BLaER1 (cell line): ENCODE data around the gene KLHL12.
"Not testable (repeated sequence)": the region's sequence is repeated elsewhere in the genome, so short reads cannot be mapped to it uniquely, and the experiment has no call there.

Experiments
- H3K27ac ChIP-seq: shearing (Covaris generic); formaldehyde crosslinking; 2 replicates; pipeline ENCODE4 v1.8.1; 2022
- H3K27me3 ChIP-seq: shearing (Covaris generic); formaldehyde crosslinking; 2 replicates; pipeline ENCODE4 v1.8.1; 2022
- H3K36me3 ChIP-seq: shearing (Covaris generic); formaldehyde crosslinking; 2 replicates; pipeline ENCODE4 v1.8.1; 2022
- H3K4me1 ChIP-seq: shearing (Covaris generic); formaldehyde crosslinking; 2 replicates; pipeline ENCODE4 v1.8.1; 2022
- H3K4me2 ChIP-seq: shearing (Covaris generic); formaldehyde crosslinking; 2 replicates; pipeline ENCODE4 v1.8.1; 2022
- H3K4me3 ChIP-seq: shearing (Covaris generic); formaldehyde crosslinking; 2 replicates; pipeline ENCODE4 v1.8.1; 2022
- H3K9ac ChIP-seq: shearing (Covaris generic); formaldehyde crosslinking; 2 replicates; pipeline ENCODE4 v1.8.1; 2022
- H3K9me3 ChIP-seq: shearing (Covaris generic); formaldehyde crosslinking; 2 replicates; pipeline ENCODE4 v1.8.1; 2022
- H4K20me1 ChIP-seq: shearing (Covaris generic); formaldehyde crosslinking; 2 replicates; pipeline ENCODE4 v1.8.1; 2022
- Cebpa-rat ChIP-seq: shearing (Covaris generic); IDR thresholded peaks from 2 replicates; pipeline ENCODE4 v1.8.1; 2022

KLHL12 gene

GRCh38 chr1:202952099-202952498 lies 25.1 kb upstream of the KLHL12 start:
- Histone ChIP-seq H3K9ac (no peak overlapping the region), H3K27ac (no peak overlapping the region)

DNA sequence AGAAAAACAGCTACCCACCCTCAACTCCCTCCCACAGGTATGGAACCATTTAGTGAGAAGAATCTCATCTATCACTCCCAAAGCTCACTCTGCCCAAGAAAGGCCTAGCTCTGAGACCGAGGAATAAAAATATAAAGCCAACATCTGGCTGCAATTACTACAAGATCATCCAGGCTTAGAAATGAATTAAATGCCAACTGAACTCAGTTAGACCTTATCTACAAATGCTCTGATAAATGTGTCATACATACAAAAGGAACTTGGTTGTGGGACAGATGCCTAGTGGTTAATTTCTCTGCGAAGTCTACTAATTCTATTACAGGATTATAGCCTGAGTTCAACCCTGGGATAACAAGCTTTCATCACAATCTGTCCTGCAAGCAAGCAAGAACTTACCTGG lies 24.4 kb upstream of the KLHL12 start:
- peaks cover 81% of the 10 kb centered on the region for H4K20me1 ChIP-seq
- H3K27ac ChIP-seq, result no peak overlapping the region
- peaks cover 22% of the 10 kb centered on the region for H3K4me1 ChIP-seq
- H3K9me3 ChIP-seq, result no peaks in the 10 kb centered on the region
- H3K4me3 ChIP-seq, result no peak overlapping the region
- no peak for TF ChIP-seq Cebpa-rat
- H3K36me3 ChIP-seq, result peaks cover 89% of the 10 kb centered on the region
- H3K27me3 ChIP-seq, result no peaks in the 10 kb centered on the region
- H3K4me2 ChIP-seq, result no peak overlapping the region
- H3K9ac ChIP-seq, result no peak overlapping the region

More at GRCh38 chr1:202952099-202952498, 25.1 kb upstream of the KLHL12 start:
- Histone ChIP-seq H3K9me3 (no peaks in the 10 kb centered on the region), H3K4me1 (peaks cover 28% of the 10 kb centered on the region), H4K20me1 (peaks cover 84% of the 10 kb centered on the region), H3K27me3 (no peaks in the 10 kb centered on the region), H3K4me2 (no peak overlapping the region), H3K36me3 (peaks cover 83% of the 10 kb centered on the region), H3K4me3 (no peak overlapping the region)
- no peak for TF ChIP-seq Cebpa-rat

GRCh38 chr1:202945483-202945882 lies 18.4 kb upstream of the KLHL12 start:
- H3K4me2 ChIP-seq, result no peak overlapping the region
- H3K4me3 ChIP-seq, result no peak overlapping the region
- TF ChIP-seq Cebpa-rat, result no peak
- peaks cover 25% of the 10 kb centered on the region; the same call in 1 of the 2 replicates for H4K20me1 ChIP-seq
- no peaks in the 10 kb centered on the region for H3K4me1 ChIP-seq
- H3K27ac ChIP-seq, result no peak overlapping the region
- H3K27me3 ChIP-seq, result no peaks in the 10 kb centered on the region
- H3K36me3 ChIP-seq, result peaks cover 100% of the 10 kb centered on the region
- H3K9me3 ChIP-seq, result no peaks in the 10 kb centered on the region
- no peak overlapping the region for H3K9ac ChIP-seq

DNA sequence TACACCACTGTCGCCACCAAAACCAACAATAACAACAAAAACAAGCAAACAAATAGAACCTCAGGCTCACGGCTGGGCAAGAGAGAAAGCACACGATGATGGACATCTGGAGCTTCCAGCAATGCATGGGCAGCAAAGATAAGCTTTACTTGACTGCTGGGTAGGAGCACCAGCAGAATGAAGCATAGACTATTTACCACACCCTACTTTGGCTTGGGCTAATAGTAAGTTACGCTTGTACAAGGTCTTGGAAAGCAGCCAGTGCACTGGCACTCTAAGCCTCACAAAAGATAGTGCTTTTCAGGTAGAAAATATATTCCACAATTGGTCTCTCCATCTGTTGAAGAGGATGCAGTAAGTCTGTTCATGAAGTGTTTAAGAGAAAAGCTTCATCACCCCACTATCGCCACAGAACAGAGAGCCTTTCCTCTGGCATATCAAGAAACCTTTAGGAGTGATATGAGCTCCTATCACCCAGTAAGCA lies 17.4 kb upstream of the KLHL12 start:
- H3K9me3 ChIP-seq, result no peaks in the 10 kb centered on the region
- no peak overlapping the region for H3K4me3 ChIP-seq
- H3K27me3 ChIP-seq, result no peaks in the 10 kb centered on the region
- H3K4me1 ChIP-seq, result no peaks in the 10 kb centered on the region
- peaks cover 15% of the 10 kb centered on the region; the same call in 1 of the 2 replicates for H4K20me1 ChIP-seq
- TF ChIP-seq Cebpa-rat, result no peak
- peaks cover 100% of the 10 kb centered on the region for H3K36me3 ChIP-seq
- H3K27ac ChIP-seq, result no peak overlapping the region
- no peak overlapping the region for H3K9ac ChIP-seq
- H3K4me2 ChIP-seq, result no peak overlapping the region

- 0 out of 2 replicates have a peak, but pooled peaks cover 7% of the 10 kb centered on the region for H4K20me1 ChIP-seq
- H3K27me3 ChIP-seq, result no peaks in the 10 kb centered on the region
- peaks cover 85% of the 10 kb centered on the region for H3K36me3 ChIP-seq
- no peak overlapping the region for H3K9ac ChIP-seq
- H3K9me3 ChIP-seq, result no peaks in the 10 kb centered on the region
- no peak for TF ChIP-seq Cebpa-rat
- no peak overlapping the region for H3K4me2 ChIP-seq
- no peak overlapping the region for H3K4me3 ChIP-seq
- H3K4me1 ChIP-seq, result no peaks in the 10 kb centered on the region
- no peak overlapping the region for H3K27ac ChIP-seq
Observed at GRCh38 chr1:202942426-202942825, 15.4 kb upstream of the KLHL12 start.

DNA sequence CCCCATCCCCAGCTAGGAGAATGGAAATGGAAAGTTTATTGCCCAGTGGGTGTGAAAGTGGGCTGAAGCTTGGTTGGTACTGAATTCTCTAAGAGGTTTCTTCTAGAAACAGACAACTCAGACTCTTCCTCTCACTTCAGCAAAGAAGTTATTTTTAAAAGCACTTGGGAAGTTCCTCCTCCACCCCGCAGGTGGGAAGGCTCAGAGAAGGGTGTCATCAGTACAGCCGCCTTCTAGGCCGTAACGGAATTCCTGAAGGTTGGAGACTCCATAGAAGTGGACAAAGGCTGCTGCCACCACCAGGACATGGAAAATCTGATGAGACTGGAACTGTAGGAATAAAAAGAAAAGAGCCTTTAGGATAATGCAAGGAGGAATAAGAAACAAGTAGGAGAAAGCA lies 14.3 kb upstream of the KLHL12 start:
- H3K4me1 ChIP-seq, result no peaks in the 10 kb centered on the region
- H3K4me2 ChIP-seq, result no peak overlapping the region
- no peaks in the 10 kb centered on the region for H3K27me3 ChIP-seq
- H4K20me1 ChIP-seq, result 0 out of 2 replicates have a peak, but pooled peaks cover 3% of the 10 kb centered on the region
- H3K4me3 ChIP-seq, result no peak overlapping the region
- H3K9ac ChIP-seq, result no peak overlapping the region
- peaks cover 74% of the 10 kb centered on the region for H3K36me3 ChIP-seq
- no peak overlapping the region for H3K27ac ChIP-seq
- TF ChIP-seq Cebpa-rat, result no peak
- H3K9me3 ChIP-seq, result no peaks in the 10 kb centered on the region

GRCh38 chr1:202940561-202940960 lies 13.5 kb upstream of the KLHL12 start:
- Histone ChIP-seq H3K36me3 (peaks cover 66% of the 10 kb centered on the region), H3K4me2 (no peak overlapping the region), H3K4me1 (no peaks in the 10 kb centered on the region), H3K9ac (no peak overlapping the region), H3K27me3 (no peaks in the 10 kb centered on the region), H4K20me1 (no peaks in the 10 kb centered on the region), H3K27ac (no peak overlapping the region), H3K9me3 (no peaks in the 10 kb centered on the region), H3K4me3 (no peak overlapping the region)
- no peak for TF ChIP-seq Cebpa-rat

DNA sequence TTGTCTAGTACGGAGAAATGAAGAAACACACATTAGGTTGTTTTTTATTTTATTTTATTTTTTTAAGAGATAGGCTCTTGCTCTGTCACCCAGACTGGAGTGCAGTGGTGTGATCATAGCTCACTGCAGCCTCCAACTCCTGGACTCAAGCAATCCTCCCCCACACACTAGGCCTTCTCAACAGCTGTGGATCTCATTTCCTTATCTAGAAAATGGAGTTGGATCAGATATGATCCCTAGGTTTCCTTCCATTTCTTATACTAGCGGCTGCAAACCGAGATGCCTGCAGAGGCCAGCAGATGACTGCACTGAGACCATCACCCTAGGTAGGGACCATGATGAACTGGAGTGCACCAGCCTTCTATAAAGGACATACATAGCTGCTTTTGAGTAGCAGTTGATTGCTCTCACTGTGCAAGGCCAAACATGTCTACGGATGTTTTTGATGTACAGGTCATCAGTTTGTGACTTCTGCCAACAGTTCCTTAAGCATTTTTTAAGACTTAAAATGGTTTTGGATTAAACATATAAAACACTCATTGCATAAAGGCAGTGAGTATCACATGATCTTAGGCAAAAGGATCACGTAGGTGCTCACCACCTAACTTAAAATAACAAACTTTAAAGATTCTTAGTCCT lies 11.4 kb upstream of the KLHL12 start:
- no peak for TF ChIP-seq Cebpa-rat
- Histone ChIP-seq H3K4me1 (no peaks in the 10 kb centered on the region), H3K9ac (no peak overlapping the region), H3K27ac (no peak overlapping the region), H4K20me1 (no peaks in the 10 kb centered on the region), H3K9me3 (no peaks in the 10 kb centered on the region), H3K4me2 (no peak overlapping the region), H3K36me3 (peaks cover 45% of the 10 kb centered on the region), H3K4me3 (no peak overlapping the region), H3K27me3 (no peaks in the 10 kb centered on the region)

DNA sequence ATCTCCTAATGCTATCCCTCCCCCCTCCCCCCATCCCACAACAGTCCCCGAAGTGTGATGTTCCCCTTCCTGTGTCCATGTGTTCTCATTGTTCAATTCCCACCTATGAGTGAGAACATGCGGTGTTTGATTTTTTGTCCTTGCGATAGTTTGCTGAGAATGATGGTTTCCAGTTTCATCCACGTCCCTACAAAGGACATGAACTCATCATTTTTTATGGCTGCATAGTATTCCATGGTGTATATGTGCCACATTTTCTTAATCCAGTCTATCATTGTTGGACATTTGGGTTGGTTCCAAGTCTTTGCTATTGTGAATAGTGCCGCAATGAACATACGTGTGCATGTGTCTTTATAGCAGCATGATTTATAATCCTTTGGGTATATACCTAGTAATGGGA lies 9.4 kb upstream of the KLHL12 start:
- not testable (repeated sequence) for H3K27me3 ChIP-seq, H3K27ac ChIP-seq, H4K20me1 ChIP-seq, H3K9ac ChIP-seq, H3K4me1 ChIP-seq, H3K9me3 ChIP-seq, H3K4me2 ChIP-seq, H3K4me3 ChIP-seq
- H3K36me3 ChIP-seq, result peaks cover 25% of the 10 kb centered on the region

DNA sequence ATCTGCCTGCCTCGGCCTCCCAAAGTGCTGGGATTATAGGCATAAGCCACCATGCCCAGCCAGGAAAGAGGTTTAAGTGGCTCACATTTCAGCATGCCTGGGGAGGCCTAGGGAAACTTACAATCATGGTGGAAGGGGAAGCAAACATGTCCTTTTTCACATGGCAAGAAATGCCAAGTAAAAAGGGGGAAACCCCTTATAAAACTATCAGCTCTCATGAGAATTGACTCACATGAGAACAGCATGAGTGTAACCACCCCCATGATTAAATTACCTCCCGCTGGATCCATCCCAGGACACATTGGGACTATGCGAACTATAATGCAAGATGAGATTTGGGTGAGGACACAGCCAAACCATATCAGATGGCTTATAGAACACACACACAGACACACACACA lies 8.8 kb upstream of the KLHL12 start:
- Histone ChIP-seq H3K36me3 (peaks cover 19% of the 10 kb centered on the region), H4K20me1 (no peaks in the 10 kb centered on the region), H3K4me3 (no peak overlapping the region), H3K9ac (no peak overlapping the region), H3K4me1 (no peaks in the 10 kb centered on the region), H3K27me3 (no peaks in the 10 kb centered on the region), H3K9me3 (no peaks in the 10 kb centered on the region), H3K4me2 (no peak overlapping the region), H3K27ac (no peak overlapping the region)
- TF ChIP-seq Cebpa-rat, result no peak

DNA sequence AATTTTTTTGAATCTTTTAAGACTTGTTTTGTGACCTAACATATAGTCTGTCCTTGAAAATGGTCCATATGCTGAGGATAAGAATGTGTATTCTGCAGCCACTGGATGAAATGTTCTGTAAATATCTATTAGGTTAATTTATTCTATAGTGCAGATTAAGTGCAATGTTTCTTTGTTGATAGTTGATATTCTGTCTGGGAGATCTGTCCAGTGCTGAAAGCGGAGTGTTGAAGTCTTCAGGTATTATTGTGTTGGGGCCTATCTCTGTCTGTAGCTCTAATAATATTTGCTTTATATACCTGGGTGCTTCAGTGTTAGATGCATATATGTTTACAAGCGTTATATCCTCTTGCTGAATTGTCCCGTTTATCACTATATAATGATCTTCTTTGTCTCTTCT lies 7.7 kb upstream of the KLHL12 start:
- no peaks in the 10 kb centered on the region for H3K27me3 ChIP-seq
- H3K4me3 ChIP-seq, result no peak overlapping the region
- H4K20me1 ChIP-seq, result no peaks in the 10 kb centered on the region
- H3K9me3 ChIP-seq, result no peaks in the 10 kb centered on the region
- no peak overlapping the region for H3K4me2 ChIP-seq
- no peak overlapping the region for H3K9ac ChIP-seq
- H3K4me1 ChIP-seq, result no peaks in the 10 kb centered on the region
- peaks cover 8% of the 10 kb centered on the region for H3K36me3 ChIP-seq
- TF ChIP-seq Cebpa-rat, result no peak
- H3K27ac ChIP-seq, result no peak overlapping the region
